HuH-7.5 (cell line): ENCODE results near the gene GABRR3.

Experiments
- DNase-seq: peaks from one replicate; pipeline ENCODE4 v3.0.0; 2011; ENCODE audit warnings: low spot score

Gene GABRR3

GRCh38 chr3:97988784-97989568 is 46.1 kb downstream of the GABRR3 start:
- no peak for DNase-seq

- no peak for DNase-seq
Observed at GRCh38 chr3:97987306-97987705, 47.8 kb downstream of the GABRR3 start.

DNA sequence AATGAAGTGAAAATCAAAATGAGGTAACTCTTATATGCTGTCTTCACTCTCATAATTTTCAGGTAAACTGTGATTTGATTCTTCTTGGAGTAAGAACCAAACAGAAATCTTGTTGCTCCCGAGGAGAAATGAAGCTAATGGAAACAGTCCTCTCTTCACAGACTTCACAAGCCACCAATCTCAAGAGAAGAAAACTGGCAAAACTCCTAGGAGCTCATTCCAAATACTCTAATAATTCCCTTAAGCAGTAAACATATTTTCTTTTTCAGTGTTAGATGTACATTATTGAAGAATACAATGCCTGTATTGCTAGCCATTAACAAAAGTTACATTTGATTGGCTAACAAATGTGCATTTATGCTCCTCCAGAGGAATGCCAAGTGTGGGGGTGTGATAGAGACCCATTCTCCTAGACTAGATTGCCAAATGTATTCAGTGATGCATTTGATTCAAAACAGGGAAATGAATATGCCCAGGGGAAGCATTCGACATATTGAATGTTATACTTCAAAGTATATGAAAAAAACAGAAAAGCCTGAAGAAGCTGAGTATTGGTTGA is 51.1 kb downstream of the GABRR3 start:
- no peak for DNase-seq

- no peak for DNase-seq
Observed at GRCh38 chr3:97981886-97982285, 53.2 kb downstream of the GABRR3 start.

GRCh38 chr3:97979610-97980009 is 55.5 kb downstream of the GABRR3 start:
- DNase-seq: no peak

DNA sequence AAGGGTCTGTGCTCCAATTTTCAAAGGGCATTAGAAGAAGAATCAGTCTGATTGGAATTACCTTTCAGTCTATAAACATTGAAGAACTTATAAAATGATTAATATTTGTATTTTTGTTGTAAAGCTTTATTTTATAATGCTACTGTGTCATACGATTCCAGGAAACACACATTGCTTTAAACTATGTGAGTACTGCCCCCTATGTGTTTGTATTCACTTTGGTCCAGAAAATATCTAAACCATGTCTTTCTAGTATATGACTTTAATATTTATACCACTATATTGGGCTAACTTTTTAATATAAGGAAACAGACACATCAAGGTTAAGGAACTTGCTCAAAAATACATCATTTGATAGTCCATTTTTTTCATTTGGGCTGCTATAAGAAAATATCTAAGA is 59.6 kb downstream of the GABRR3 start:
- DNase-seq: no peak

- no peak for DNase-seq
Observed at GRCh38 chr3:97974996-97975395, 60.1 kb downstream of the GABRR3 start.

DNA sequence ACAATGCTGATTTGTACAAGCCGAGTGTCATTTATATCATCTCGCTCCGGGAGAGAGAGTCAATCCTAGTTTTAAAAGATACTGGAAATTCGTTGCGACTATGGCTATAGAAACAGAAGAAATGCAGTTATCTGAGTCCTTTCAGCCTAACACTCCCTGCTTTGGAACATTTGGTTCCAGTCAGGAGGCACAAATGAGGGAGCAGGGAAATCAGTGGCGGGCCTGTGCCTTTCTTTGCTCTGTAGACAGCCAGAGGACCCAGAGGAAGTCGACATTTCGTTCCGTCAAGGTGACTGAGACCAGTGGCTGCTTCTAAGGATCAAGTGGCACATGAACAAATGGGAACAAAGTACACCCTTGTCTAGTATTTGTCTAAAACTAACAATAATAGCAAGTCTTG is 62.1 kb downstream of the GABRR3 start:
- DNase-seq: no peak

DNA sequence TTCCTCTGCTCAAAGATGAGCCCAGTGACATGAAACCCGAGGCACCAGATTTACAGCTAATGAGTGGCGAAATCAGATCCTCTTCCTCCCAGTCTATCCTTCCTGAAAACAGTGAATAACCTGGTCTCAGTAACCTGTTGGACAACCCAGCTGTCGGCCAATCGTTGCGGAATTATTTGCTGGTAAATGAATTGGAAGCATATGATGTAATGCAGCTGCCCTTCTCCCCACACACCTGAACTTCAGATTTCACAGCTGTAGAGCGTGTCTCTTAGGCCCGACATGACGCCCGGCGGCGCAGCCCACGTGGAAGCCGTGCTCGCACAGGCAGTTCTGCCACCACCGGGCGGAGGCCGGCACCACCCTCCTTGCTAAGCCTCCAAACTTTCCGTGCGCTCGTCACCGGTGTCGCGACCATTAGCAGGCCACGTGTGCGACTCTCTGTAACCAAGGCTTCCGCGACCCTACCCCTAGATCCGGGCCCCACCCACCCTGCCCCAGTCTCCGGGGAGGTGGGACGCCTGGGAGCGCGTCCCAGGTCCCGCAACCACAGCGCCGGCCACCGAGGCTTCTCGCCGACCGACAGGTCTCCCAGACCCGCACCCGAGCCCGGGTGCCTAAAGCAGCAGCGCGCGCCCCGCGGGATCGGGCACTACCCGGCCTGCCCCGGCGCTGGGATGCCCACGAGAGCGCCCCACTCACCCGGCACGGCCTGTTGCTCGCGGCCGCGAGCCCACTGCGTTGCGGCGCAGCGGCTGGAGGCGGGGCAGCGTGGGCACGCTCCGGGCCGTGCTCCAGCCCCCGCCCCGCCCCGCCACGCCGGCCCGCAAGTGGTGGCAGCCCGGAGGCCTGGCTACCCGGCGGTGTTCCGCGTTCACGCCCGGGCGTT is 63.2 kb downstream of the GABRR3 start, which contains the start of gene RIOX2:
Gene RIOX2 (minus strand): TSS at position 753 of the 889 bp plus-strand sequence. CDS start 4,838 bp downstream, outside the sequence.
- DNase-seq: peak; percentile 74

GRCh38 chr3:97970956-97971620 is 64.0 kb downstream of the GABRR3 start:
- no peak for DNase-seq

DNA sequence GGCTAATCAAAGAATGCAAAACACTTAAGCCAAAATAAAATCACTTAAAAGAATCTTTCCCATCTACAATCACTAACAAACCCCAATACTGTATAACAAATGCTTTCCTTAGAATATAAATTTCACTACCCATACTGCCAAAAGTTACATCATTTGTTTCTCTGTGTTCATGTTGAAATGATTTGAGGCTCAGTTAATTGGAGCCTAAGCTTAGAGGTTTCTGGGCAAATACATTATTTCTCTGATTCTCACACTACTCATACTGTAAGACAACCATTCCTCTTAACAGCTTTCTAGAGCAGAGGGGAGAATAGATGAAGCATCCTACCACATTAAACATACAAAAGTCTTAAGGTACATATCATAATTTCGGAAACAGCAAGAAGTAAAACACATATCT is 65.0 kb downstream of the GABRR3 start:
- no peak for DNase-seq

DNA sequence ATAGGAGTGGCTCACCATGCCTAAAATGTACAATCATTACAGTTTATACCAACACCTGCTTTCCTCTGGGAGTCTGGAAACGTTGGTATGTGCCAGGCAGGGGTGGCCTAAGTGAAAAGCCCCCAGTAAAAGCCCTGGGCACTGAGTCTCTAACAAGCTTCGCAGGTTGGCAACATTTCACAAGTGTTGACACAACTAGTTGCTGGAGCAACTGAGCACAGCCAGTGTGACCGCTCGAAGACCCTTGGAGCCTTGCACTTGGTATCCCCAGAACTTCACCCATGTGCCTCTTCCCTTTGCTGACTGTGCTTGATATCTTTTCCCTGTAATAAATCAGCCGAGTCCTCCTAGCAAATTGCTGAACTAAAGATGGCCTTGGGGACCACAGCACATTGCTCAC is 65.6 kb downstream of the GABRR3 start:
- DNase-seq: no peak

- DNase-seq: no peak
Observed at GRCh38 chr3:97968376-97968775, 66.7 kb downstream of the GABRR3 start.

DNA sequence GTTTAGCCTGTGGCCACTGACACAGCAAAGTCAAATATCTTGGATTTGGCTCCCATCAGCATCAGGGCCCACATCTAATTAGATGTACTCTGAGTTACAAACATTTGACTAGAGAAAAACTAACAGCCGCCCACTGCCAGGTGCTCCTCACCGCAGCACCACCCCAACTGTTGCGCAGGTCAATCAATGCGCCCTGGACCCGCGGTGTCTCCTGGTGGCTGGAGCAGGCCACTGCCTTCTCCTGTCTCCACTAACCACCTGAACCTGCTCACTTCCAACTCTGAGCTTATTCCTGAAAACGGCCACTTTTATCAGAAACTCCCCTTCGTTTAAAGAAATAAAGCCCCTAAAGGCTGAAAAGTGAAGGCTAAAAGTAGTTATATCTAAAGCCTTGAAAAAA is 67.1 kb downstream of the GABRR3 start:
- DNase-seq: no peak

GRCh38 chr3:97960993-97961766 is 73.9 kb downstream of the GABRR3 start:
- DNase-seq: no peak

- no peak for DNase-seq
Observed at GRCh38 chr3:97960551-97960950, 74.6 kb downstream of the GABRR3 start.

- no peak for DNase-seq
Observed at GRCh38 chr3:97959872-97960271, 75.2 kb downstream of the GABRR3 start.

GRCh38 chr3:97958796-97959195 is 76.3 kb downstream of the GABRR3 start:
- DNase-seq: no peak

DNA sequence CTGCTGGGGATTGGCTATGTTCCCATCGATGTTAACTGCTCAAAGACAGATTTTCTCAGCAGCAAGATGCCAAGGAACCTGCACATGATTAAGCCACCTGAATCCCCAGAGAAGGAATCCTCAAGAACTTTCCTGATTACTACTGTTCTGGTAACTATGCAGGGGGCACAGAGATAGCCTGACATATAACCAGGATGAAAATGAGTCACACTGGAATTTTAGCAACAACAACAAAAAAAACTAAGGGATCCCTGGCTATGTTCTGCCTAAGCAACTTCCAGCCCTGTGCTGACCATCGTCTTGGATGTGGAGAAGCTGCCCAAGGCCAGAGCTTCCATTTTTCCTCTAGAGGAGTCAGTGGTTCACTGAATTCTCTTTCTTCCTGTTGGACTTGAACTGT is 76.7 kb downstream of the GABRR3 start:
- no peak for DNase-seq

- no peak for DNase-seq
Observed at GRCh38 chr3:97957617-97958311, 77.4 kb downstream of the GABRR3 start.

GRCh38 chr3:97956051-97956450 is 79.1 kb downstream of the GABRR3 start:
- no peak for DNase-seq
